Measurements from ENCODE around the gene MPDU1.

Gene MPDU1

GRCh38 chr17:7583253-7584109 is at the start of gene MPDU1:
Gene MPDU1 (plus strand): TSS chr17:7583852. CDS start chr17:7583863, 11 bp downstream.
- DNase-seq, result peak; percentile 92

GRCh38 chr17:7538050-7538449 is 45.6 kb upstream of the MPDU1 start:
- no peak for DNase-seq

- DNase-seq, result no peak
These were observed 44.6 kb upstream of the MPDU1 start for GRCh38 chr17:7538891-7539545.

GRCh38 chr17:7541074-7541621 is 42.5 kb upstream of the MPDU1 start:
- DNase-seq, result no peak

GRCh38 chr17:7544911-7545310 is 38.7 kb upstream of the MPDU1 start:
- DNase-seq, result no peak

GRCh38 chr17:7548585-7549400 is 34.9 kb upstream of the MPDU1 start, which contains the start of gene TNFSF12:
Gene TNFSF12 (plus strand): TSS chr17:7549058. CDS start chr17:7549154, 96 bp downstream.
- DNase-seq, result no peak

- DNase-seq, result no peak
These were observed 34.1 kb upstream of the MPDU1 start for GRCh38 chr17:7549401-7550055.

- no peak for DNase-seq
These were observed 33.3 kb upstream of the MPDU1 start for GRCh38 chr17:7550344-7550743.

GRCh38 chr17:7551396-7551795 is 32.3 kb upstream of the MPDU1 start:
- no peak for DNase-seq

- no peak for DNase-seq
These were observed 31.0 kb upstream of the MPDU1 start for GRCh38 chr17:7552621-7553051.

- DNase-seq, result no peak
These were observed 30.3 kb upstream of the MPDU1 start for GRCh38 chr17:7553356-7553755.

- DNase-seq, result no peak
These were observed 28.2 kb upstream of the MPDU1 start for GRCh38 chr17:7555320-7555948.

GRCh38 chr17:7556627-7557026 is 27.0 kb upstream of the MPDU1 start:
- DNase-seq, result no peak

GRCh38 chr17:7557147-7557764 is 26.4 kb upstream of the MPDU1 start:
- DNase-seq, result no peak

GRCh38 chr17:7557775-7558543 is 25.7 kb upstream of the MPDU1 start:
- no peak for DNase-seq

- DNase-seq, result no peak
These were observed 24.9 kb upstream of the MPDU1 start, which contains the start of gene TNFSF13 for GRCh38 chr17:7558544-7559319. Gene TNFSF13 (plus strand): TSS chr17:7558750. CDS start chr17:7559040, 290 bp downstream.

- DNase-seq, result no peak
These were observed 24.1 kb upstream of the MPDU1 start for GRCh38 chr17:7559320-7560171.

- DNase-seq, result no peak
These were observed 23.3 kb upstream of the MPDU1 start for GRCh38 chr17:7560172-7561027.

Data from activated CD4-positive, alpha-beta T cell treated with anti-CD3 and anti-CD28 coated beads for 1 hour (primary cell).